ENCODE data around the gene KMT2C.

KMT2C gene

GRCh38 chr7:152200395-152200794 lies 235.4 kb downstream of the KMT2C start:
- DNase-seq (ENCODE audit: low read depth), result no peak

- no peak for DNase-seq (ENCODE audit: low read depth)
These were observed 239.4 kb downstream of the KMT2C start for GRCh38 chr7:152196391-152196790.

DNA sequence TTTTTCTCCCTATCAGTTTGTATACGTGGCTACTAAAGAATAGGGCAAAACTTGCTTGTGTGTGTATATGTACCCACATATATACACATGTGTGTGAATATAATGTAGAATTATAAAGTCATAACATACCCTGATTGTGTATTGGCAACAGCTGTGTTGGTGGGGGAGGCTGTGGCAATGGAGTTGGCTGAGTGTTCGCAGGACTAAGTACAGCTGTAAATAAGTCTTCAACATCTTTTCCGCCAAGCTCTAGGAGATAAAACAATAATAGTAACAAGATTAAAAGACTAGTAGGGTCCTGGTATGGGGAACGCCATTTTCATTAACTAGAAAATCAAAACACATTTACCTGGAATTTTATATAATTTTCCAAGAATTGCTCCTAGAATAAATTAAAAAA lies 241.9 kb downstream of the KMT2C start:
- DNase-seq (ENCODE audit: low read depth), result no peak

DNA sequence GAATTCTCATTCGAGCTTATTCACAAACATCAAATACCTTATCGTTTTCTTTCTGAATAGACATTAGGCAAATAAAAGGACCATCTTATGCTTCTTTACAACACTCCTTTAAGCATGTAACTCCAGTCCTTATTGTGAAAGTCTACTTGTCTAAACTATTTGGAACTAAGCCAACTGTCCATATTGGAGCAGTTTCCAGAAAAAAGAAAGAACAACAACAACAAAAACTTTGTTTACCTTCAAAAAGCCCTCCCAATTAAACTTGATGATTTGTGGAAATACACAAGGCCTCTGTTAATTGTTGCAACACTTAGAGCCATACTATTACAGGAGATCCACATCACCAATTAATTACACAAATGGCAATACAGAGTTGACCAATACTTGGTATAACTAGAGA lies 246.7 kb downstream of the KMT2C start:
- no peak for DNase-seq (ENCODE audit: low read depth)

DNA sequence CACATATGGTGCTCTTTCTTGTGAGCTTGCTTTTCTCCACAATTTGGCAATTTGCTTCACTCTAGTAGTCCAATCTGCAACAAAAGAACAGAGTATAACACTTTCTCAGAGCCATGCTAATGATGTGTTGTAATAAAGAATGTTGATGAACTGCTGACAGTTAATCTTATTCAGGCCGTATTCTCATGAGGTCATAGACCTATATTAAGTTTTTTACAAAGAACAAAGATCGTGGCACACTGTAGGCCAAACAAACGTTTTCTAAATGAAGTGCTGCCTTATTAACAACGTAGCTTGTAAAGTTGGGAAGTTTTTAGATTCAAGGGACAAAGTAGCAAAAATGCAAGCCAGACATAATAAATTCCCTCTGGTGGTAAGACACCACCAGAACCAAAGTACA lies 250.2 kb downstream of the KMT2C start:
- DNase-seq (ENCODE audit: low read depth), result no peak

- no peak for DNase-seq (ENCODE audit: low read depth)
These were observed 255.2 kb downstream of the KMT2C start for GRCh38 chr7:152180587-152180986.

GRCh38 chr7:152180048-152180447 lies 255.8 kb downstream of the KMT2C start:
- no peak for DNase-seq (ENCODE audit: low read depth)

- DNase-seq (ENCODE audit: low read depth), result no peak
These were observed 257.3 kb downstream of the KMT2C start for GRCh38 chr7:152178405-152179058.

GRCh38 chr7:152177681-152178404 lies 258.0 kb downstream of the KMT2C start:
- DNase-seq (ENCODE audit: low read depth), result no peak

- DNase-seq (ENCODE audit: low read depth), result no peak
These were observed 259.0 kb downstream of the KMT2C start for GRCh38 chr7:152176797-152177196.

DNA sequence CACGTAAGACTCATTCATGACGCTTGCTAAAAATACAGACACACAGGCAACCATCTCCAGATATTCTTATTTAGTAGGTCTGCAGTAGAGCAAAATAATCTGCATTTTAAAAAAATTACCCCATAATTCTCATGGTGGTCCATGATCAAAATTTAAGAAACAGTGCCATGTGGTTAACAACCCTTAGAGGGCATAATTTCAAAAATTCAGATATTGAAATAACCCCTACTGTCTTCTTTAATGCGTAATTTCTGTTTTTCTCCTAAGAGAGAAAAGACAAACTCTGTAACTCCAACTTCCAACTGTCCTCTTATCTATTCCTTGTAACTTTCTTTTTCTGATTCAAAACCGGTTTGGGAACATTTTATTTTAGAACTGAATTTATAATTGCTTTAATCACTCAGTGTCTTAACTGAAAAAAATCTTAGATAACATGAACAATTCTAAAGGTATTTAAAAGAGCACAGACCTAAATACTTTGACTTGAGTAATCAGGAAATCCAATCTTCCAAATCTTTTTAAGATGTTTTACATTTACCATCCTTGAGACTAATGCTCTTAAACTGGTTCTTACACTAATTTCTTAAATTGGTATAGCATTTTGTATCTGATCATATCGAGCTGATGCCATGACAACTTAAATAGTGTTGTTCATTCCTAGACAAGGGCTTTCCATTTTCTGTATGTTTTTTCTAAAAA lies 262.3 kb downstream of the KMT2C start:
- no peak for DNase-seq (ENCODE audit: low read depth)

- no peak for DNase-seq (ENCODE audit: low read depth)
These were observed 273.5 kb downstream of the KMT2C start for GRCh38 chr7:152162287-152162686.

GRCh38 chr7:152161171-152161570 lies 274.6 kb downstream of the KMT2C start:
- DNase-seq (ENCODE audit: low read depth), result no peak

DNA sequence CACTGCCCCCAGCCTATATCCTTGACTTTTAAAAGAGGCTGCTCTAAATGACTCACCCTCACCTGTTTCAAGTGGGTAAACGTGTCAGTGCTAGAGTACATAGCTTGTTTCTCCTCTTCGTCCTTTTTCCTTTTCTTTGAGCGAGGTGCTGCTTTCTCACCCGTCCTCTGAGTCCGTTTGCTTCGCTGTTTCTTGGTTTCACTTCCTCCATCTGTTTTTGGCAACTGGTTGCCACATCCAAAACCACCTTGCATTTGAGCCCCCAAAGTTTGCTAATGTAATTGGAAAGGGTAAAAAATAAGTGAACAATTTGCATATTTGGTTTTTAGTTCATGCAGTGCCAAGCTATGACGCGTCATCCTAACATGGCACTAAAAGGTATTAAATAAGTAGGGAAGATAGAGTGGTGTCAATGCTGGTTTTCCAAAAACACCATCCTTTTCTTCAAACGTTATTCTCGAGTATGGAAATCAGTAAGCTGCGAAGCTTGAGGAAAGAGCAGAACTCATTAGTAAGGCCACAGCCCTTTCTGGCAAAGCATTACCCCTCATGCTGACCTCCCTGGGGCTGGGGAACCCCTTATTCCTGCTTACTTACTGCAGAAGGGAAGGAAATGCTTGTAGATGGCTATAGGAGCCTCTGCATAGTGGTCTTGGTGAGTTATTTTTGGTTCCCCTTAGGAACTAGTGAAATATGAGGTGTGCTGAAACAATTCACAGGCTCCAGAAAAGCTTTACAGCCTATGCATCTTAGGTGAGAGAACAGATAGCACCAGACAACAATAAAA lies 276.8 kb downstream of the KMT2C start:
- no peak for DNase-seq (ENCODE audit: low read depth)

DNA sequence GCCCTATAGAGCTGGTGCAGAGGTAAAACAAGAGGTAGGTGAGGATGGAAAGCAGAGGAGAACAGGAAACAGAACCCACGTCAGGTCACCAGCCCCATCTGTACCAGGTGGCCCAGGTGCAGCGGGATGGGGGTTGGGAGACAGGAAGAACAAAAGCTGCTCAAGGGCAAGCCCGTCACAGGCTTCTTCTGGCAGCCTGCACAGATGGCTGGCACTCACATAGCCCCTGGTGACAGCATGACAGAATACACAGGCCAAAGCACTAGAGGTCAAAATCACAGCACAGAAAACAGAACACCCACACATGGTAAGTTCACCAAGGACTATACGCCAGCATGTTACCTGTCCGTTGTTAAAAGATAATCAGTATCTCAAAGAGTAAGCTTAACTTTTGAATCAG lies 283.5 kb downstream of the KMT2C start:
- DNase-seq (ENCODE audit: low read depth), result no peak

GRCh38 chr7:152149363-152149762 lies 286.4 kb downstream of the KMT2C start:
- DNase-seq (ENCODE audit: low read depth), result no peak

- no peak for DNase-seq (ENCODE audit: low read depth)
These were observed 287.1 kb downstream of the KMT2C start for GRCh38 chr7:152148706-152149105.

DNA sequence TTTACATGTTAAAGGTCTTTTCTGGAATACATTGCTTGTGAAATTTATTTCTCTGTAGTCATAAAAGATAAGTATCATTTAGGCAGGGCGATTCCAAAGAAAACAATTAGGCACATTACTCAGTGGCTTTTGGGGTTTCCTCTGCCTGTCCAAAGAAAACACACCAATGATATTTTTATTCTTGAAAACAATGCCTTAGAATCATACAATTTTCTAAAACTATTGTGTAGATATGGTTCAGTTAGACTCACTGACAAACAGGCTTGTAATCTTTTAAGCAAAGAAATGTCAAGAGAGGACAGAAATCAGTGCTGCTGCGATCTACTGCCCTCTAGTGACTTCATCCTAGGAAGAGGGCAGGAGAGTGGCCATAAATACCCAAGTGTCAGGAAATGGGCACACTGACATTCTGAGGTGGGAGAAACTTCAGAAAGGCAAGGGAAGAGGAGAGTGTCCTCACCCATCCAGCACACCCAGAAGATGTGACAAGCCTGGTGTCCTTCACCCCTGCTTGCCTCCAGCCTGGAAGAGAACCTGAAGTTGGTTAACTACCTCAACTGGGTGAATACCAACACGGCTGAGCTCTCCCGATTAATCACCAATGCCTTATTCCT lies 289.8 kb downstream of the KMT2C start:
- no peak for DNase-seq (ENCODE audit: low read depth)

GRCh38 chr7:152144557-152145245 lies 291.1 kb downstream of the KMT2C start:
- DNase-seq (ENCODE audit: low read depth), result no peak

GRCh38 chr7:152142976-152143595 lies 292.7 kb downstream of the KMT2C start:
- no peak for DNase-seq (ENCODE audit: low read depth)

GRCh38 chr7:152140560-152140959 lies 295.2 kb downstream of the KMT2C start:
- DNase-seq (ENCODE audit: low read depth), result no peak

All from stimulated activated CD8-positive, alpha-beta memory T cell treated with anti-CD3 and anti-CD28 coated beads, Interleukin-12 subunit alpha, Interleukin-12 subunit beta, amount 100 ng/mL, for 1 hour (primary cell).